Retinal pigment epithelial cell (primary cell): Measurements from ENCODE around the gene BRINP2.

Experiments used
- DNase-seq: peaks from one replicate; pipeline ENCODE4 v3.0.0-alpha.2; 2010; ENCODE audit warnings: low read depth
- H3K4me3 ChIP-seq: 2 replicates; pipeline ENCODE4 v1.5.1; 2011; ENCODE audit warnings: mild to moderate bottlenecking, low read length, control low read depth, moderate library complexity
- CTCF ChIP-seq: conservative IDR thresholded peaks from 2 replicates; pipeline ENCODE4 v1.5.1; 2011; ENCODE audit warnings: low read depth, low read length, control low read depth, inconsistent platforms

BRINP2 gene

GRCh38 chr1:177131723-177132122 lies 39.0 kb upstream of the BRINP2 start:
- H3K4me3 ChIP-seq: no peak overlapping the region
- TF ChIP-seq CTCF: no peak
- no peak for DNase-seq

- DNase-seq: no peak
- no peak for TF ChIP-seq CTCF
- H3K4me3 ChIP-seq: no peak overlapping the region
These were observed 38.6 kb upstream of the BRINP2 start for GRCh38 chr1:177132141-177132540.

GRCh38 chr1:177133977-177134538 lies 36.7 kb upstream of the BRINP2 start:
- TF ChIP-seq CTCF: no peak
- no peak for DNase-seq

GRCh38 chr1:177135250-177135649 lies 35.5 kb upstream of the BRINP2 start:
- DNase-seq: no peak
- H3K4me3 ChIP-seq: no peak overlapping the region
- TF ChIP-seq CTCF: no peak

More at GRCh38 chr1:177133977-177134538, 36.7 kb upstream of the BRINP2 start:
- no peak overlapping the region for H3K4me3 ChIP-seq

GRCh38 chr1:177137814-177138213 lies 32.9 kb upstream of the BRINP2 start:
- no peak overlapping the region for H3K4me3 ChIP-seq
- no peak for TF ChIP-seq CTCF
- no peak for DNase-seq

- TF ChIP-seq CTCF: no peak
- no peak for DNase-seq
- no peak overlapping the region for H3K4me3 ChIP-seq
These were observed 32.4 kb upstream of the BRINP2 start for GRCh38 chr1:177138347-177138746.

- no peak for TF ChIP-seq CTCF
- no peak overlapping the region for H3K4me3 ChIP-seq
- no peak for DNase-seq
These were observed 28.7 kb upstream of the BRINP2 start for GRCh38 chr1:177142010-177142409.
